HCT116 (cell line): ENCODE data around the gene FAM83G. TPM values are rescaled to one million over a fixed set of nuclear protein-coding genes. Genes with fewer than 3 reads are reported as not detected.

Source experiments
- ATAC-seq: fragments of 200-7000 bp; cut with Tn5 transposase; 2 replicates; pipeline ENCODE4 v1.9.1; 2020; ENCODE audit warnings: mild to moderate bottlenecking, moderate library complexity
- BruUV-seq: library from RNA; stranded (reverse); fragments of 400-500 nt; replicated peaks from 2 replicates; lab custom pipeline; 2021; lab: Mats Ljungman, UMichigan
- CTCF ChIA-PET: fragments of 300-600 bp; sonication (Branson Sonifier 250); formaldehyde crosslinking; loops from one replicate; lab custom pipeline; 2021; ENCODE audit warnings: antibody characterized with exemption; lab: Charles Lee
- POLR2A ChIA-PET: fragments of 300-600, 350-600 bp; sonication (Branson Sonifier 250); formaldehyde crosslinking; loops from one replicate; lab custom pipeline; 2021; ENCODE audit warnings: antibody characterized with exemption; lab: Charles Lee
- RAD21 ChIA-PET, 2 experiments: fragments of 300-600 bp; sonication (Branson Sonifier 250); formaldehyde crosslinking; loops; one replicate each; lab custom pipeline; 2023; ENCODE audit warnings: low total read pairs in 2 of 2; ENCODE audit not compliant: uncharacterized antibody in 2 of 2, unreplicated experiment in 2 of 2, low non-redundant PET in 1 of 2; lab: Charles Lee
- DNase-seq: peaks from one replicate; pipeline ENCODE4 v3.0.0-alpha.2; 2010; ENCODE audit warnings: low read depth, low spot score
- H2AFZ ChIP-seq: fragments of 200-600 bp; shearing (Covaris generic), sonication (generic); 2 replicates; pipeline ENCODE4 v1.6.1; 2017; ENCODE audit warnings: low read depth, mixed run types, mixed read lengths, antibody characterized with exemption, low read length; ENCODE audit not compliant: poor library complexity, severe bottlenecking
- H3K27ac ChIP-seq: 2 replicates; pipeline ENCODE4 v1.5.1; 2012; ENCODE audit warnings: low read depth, low read length
- H3K27me3 ChIP-seq: fragments of 200-600 bp; sonication (generic); 2 replicates; pipeline ENCODE4 v1.6.1; 2016; ENCODE audit warnings: mixed run types, low read length, mixed read lengths; ENCODE audit not compliant: insufficient read depth
- H3K36me3 ChIP-seq, 2 experiments: fragments of 200-500 bp in 1 of 2; fragments of 200-600 bp in 1 of 2; sonication (Bioruptor generic) in 1 of 2; sonication (generic) in 1 of 2; 2 replicates each; pipeline versions ENCODE4 v1.5.1 to v1.6.1; 2014 to 2016; ENCODE audit warnings: low read length in 2 of 2, inconsistent platforms in 1 of 2, mixed read lengths in 1 of 2, mixed run types in 1 of 2; ENCODE audit not compliant: insufficient read depth in 2 of 2, control insufficient read depth in 1 of 2
- H3K4me1 ChIP-seq, 2 experiments: fragments of 200-600 bp in 1 of 2; sonication (generic) in 1 of 2; 2 replicates each; pipeline versions ENCODE4 v1.5.1 to v1.6.1; 2012 to 2017; ENCODE audit warnings: low read length in 2 of 2, inconsistent platforms in 1 of 2, mild to moderate bottlenecking in 1 of 2, mixed read lengths in 1 of 2, mixed run types in 1 of 2, moderate library complexity in 1 of 2; ENCODE audit not compliant: insufficient read depth in 2 of 2, control insufficient read depth in 1 of 2
- H3K4me2 ChIP-seq: fragments of 200-600 bp; sonication (generic); 2 replicates; pipeline ENCODE4 v1.6.1; 2017; ENCODE audit warnings: mixed run types, low read length, mixed read lengths
- H3K4me3 ChIP-seq, 2 experiments: fragments of 200-600 bp in 1 of 2; sonication (generic) in 1 of 2; replicated peaks in 1 of 2; 2 replicates each; pipeline ENCODE4 v1.5.1; 2011 to 2016; ENCODE audit warnings: low read length in 2 of 2, control low read depth in 1 of 2, low read depth in 1 of 2, mild to moderate bottlenecking in 1 of 2, mixed read lengths in 1 of 2, mixed run types in 1 of 2
- H3K79me2 ChIP-seq: fragments of 200-600 bp; sonication (generic); 2 replicates; pipeline ENCODE4 v1.6.1; 2017; ENCODE audit warnings: mild to moderate bottlenecking, mixed run types, low read length, moderate library complexity, mixed read lengths; ENCODE audit not compliant: insufficient read depth
- H3K9ac ChIP-seq: fragments of 200-600 bp; sonication (generic); 2 replicates; pipeline ENCODE4 v1.6.1; 2016; ENCODE audit warnings: low read length, mixed read lengths
- H3K9me2 ChIP-seq: fragments of 200-600 bp; sonication (generic), shearing (Covaris generic); 2 replicates; pipeline ENCODE4 v1.6.1; 2017; ENCODE audit warnings: mixed run types, mild to moderate bottlenecking, moderate library complexity; ENCODE audit not compliant: insufficient read depth
- H3K9me3 ChIP-seq, 2 experiments: fragments of 200-500 bp in 1 of 2; fragments of 200-600 bp in 1 of 2; sonication (Bioruptor generic) in 1 of 2; sonication (generic) in 1 of 2; 2 replicates each; pipeline ENCODE4 v1.6.1; 2014 to 2017; ENCODE audit warnings: low read length in 2 of 2, mixed read lengths in 2 of 2, inconsistent platforms in 1 of 2, low read depth in 1 of 2, mild to moderate bottlenecking in 1 of 2, mixed run types in 1 of 2, moderate library complexity in 1 of 2; ENCODE audit not compliant: control insufficient read depth in 1 of 2, insufficient read depth in 1 of 2
- H4K20me1 ChIP-seq: fragments of 200-600 bp; sonication (generic), shearing (Covaris generic); 2 replicates; pipeline ENCODE4 v1.6.1; 2017; ENCODE audit warnings: mixed run types, mild to moderate bottlenecking, moderate library complexity; ENCODE audit not compliant: insufficient read depth
- ATF3 ChIP-seq: IDR thresholded peaks from 2 replicates; pipeline ENCODE4 v1.6.1; 2012
- CBX3 ChIP-seq: IDR thresholded peaks from 2 replicates; pipeline ENCODE4 v1.6.1; 2012; ENCODE audit warnings: low read depth
- CTCF ChIP-seq, 3 experiments: fragments of 200-600 bp in 1 of 3; sonication (generic) in 1 of 3; IDR thresholded peaks in 2 of 3; conservative IDR thresholded peaks in 1 of 3; 2 replicates each; pipeline ENCODE4 v1.5.1; 2012 to 2017; ENCODE audit warnings: low read depth in 2 of 3, low read length in 2 of 3, antibody characterized with exemption in 1 of 3, borderline replicate concordance in 1 of 3, control low read depth in 1 of 3, mild to moderate bottlenecking in 1 of 3, mixed read lengths in 1 of 3, mixed run types in 1 of 3, moderate library complexity in 1 of 3; ENCODE audit not compliant: insufficient read depth in 1 of 3
- ELF1 ChIP-seq: IDR thresholded peaks from 2 replicates; pipeline ENCODE4 v1.6.1; 2012; ENCODE audit warnings: low read depth, borderline replicate concordance
- EZH2 ChIP-seq: fragments of 200-600 bp; sonication (generic); IDR thresholded peaks from 2 replicates; pipeline ENCODE4 v1.6.1; 2017; ENCODE audit warnings: antibody characterized with exemption, mixed run types
- FOSL1 ChIP-seq: IDR thresholded peaks from 2 replicates; pipeline ENCODE4 v1.6.1; 2012; ENCODE audit warnings: low read depth
- JUND ChIP-seq: IDR thresholded peaks from 2 replicates; pipeline ENCODE4 v1.6.1; 2012
- POLR2A ChIP-seq: IDR thresholded peaks from 2 replicates; pipeline ENCODE4 v1.7.0; 2011; ENCODE audit warnings: borderline replicate concordance; ENCODE audit not compliant: insufficient read depth, insufficient read length; ENCODE audit errors: extremely low read depth
- RAD21 ChIP-seq: IDR thresholded peaks from 2 replicates; pipeline ENCODE4 v1.6.1; 2012; ENCODE audit warnings: low read depth, mild to moderate bottlenecking
- SIN3A ChIP-seq: IDR thresholded peaks from 2 replicates; pipeline ENCODE4 v1.6.1; 2012; ENCODE audit warnings: low read depth
- SP1 ChIP-seq: IDR thresholded peaks from 2 replicates; pipeline ENCODE4 v1.6.1; 2012; ENCODE audit warnings: low read depth
- SRF ChIP-seq: IDR thresholded peaks from 2 replicates; pipeline ENCODE4 v1.6.1; 2012; ENCODE audit warnings: low read depth
- TCF7L2 ChIP-seq: IDR thresholded peaks from 2 replicates; pipeline ENCODE4 v1.7.0; 2011; ENCODE audit warnings: borderline replicate concordance, inconsistent platforms; ENCODE audit not compliant: insufficient read depth, insufficient read length; ENCODE audit errors: extremely low read depth
- YY1 ChIP-seq: IDR thresholded peaks from 2 replicates; pipeline ENCODE4 v1.6.1; 2011; ENCODE audit warnings: low read length, low read depth, moderate library complexity, mild to moderate bottlenecking; ENCODE audit not compliant: insufficient replicate concordance; ENCODE audit errors: extremely low read depth
- ZNF274 ChIP-seq: fragments of 200-500 bp; sonication (Bioruptor generic); IDR thresholded peaks from 2 replicates; pipeline ENCODE4 v1.6.1; 2014; ENCODE audit warnings: mild to moderate bottlenecking, low read depth, low read length, inconsistent platforms
- intact Hi-C: fragments of 100-400 bp; cut with micrococcal nuclease; formaldehyde crosslinking; loops from 2 replicates; pipeline ENCODE4 v1.10.0; 2022
- total RNA-seq: library from RNA; stranded (reverse); gene quantifications from one replicate; pipeline ENCODE4 v1.2.1, GENCODE V29; 2021; ENCODE audit not compliant: unreplicated experiment
- TF ChIP-seq, protein P1 (sequence below): IDR thresholded peaks from 2 replicates; pipeline ENCODE4 v1.6.1; 2012
- TF ChIP-seq, protein P2 (sequence below): IDR thresholded peaks from 2 replicates; pipeline ENCODE4 v1.6.1; 2012; ENCODE audit warnings: low read depth

The FAM83G gene
- total RNA-seq, 1 experiment from 2014 or later, result 33.9 TPM

DNA sequence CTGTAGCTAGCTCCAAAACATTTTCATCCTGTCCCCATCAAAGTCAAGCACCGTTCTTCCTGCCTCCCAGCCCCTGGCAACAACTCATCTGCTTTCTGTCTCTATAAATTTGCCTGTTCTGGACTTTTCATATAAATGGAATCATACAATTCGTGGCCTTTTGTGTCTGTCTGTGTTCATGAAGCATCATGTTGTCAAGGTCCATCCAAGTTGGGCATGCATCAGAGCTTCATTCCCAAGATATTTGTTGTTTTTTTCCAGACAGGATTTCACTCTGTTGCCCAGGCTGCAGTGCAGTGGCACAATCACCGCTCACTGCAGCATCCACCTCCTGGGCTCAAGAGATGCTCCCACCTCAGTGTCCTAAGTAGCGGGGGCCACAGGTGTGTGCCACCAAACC, 46.7 kb downstream of the FAM83G start:
- TF ChIP-seq SRF, result no peak
- TF ChIP-seq EZH2, result no peak
- no peak for TF ChIP-seq SP1
- ChIA-PET RAD21 (no interaction called here), POLR2A (no interaction called here), CTCF (no interaction called here)
- Histone ChIP-seq H3K36me3 (no peaks in the 10 kb centered on the region), H4K20me1 (no peaks in the 10 kb centered on the region), H3K9me2 (no peaks in the 10 kb centered on the region), H3K79me2 (no peaks in the 10 kb centered on the region), H3K9me3 (no peaks in the 10 kb centered on the region), H2AFZ (no peak overlapping the region), H3K4me2 (no peak overlapping the region), H3K27me3 (no peaks in the 10 kb centered on the region), H3K9ac (no peak overlapping the region), H3K4me3 (no peak overlapping the region), H3K27ac (no peak overlapping the region), H3K4me1 (peaks cover 0 to 11% of the 10 kb centered on the region in 2 experiments; a peak in 2 of 4 replicates)
- no peak for DNase-seq
- no TSS peak for BruUV-seq
- no peak for ATAC-seq
- intact Hi-C loops, result no loop called here

GRCh38 chr17:18956581-18956980, 48.0 kb downstream of the FAM83G start:
- no peak overlapping the region for H3K9ac ChIP-seq
- no peaks in the 10 kb centered on the region for H3K79me2 ChIP-seq
- DNase-seq (no peak), ATAC-seq (no peak)
- intact Hi-C loops, result no loop called here
- no peak for TF ChIP-seq FOSL1
- no peak for TF ChIP-seq YY1
- TF ChIP-seq JUND, result no peak
- no peak for TF ChIP-seq ATF3
- TF ChIP-seq ZNF274, result no peak
- TF ChIP-seq RAD21, result no peak
- TF ChIP-seq POLR2A, result no peak
- TF ChIP-seq SP1, result no peak
- TF ChIP-seq, protein P1, sequence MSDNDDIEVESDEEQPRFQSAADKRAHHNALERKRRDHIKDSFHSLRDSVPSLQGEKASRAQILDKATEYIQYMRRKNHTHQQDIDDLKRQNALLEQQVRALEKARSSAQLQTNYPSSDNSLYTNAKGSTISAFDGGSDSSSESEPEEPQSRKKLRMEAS, result no peak
- no peak for TF ChIP-seq TCF7L2
- TF ChIP-seq CTCF (IDR thresholded peaks at IDR 0.05 in 2 of 3, conservative IDR thresholded peaks at IDR 0.05 in 1 of 3; ENCODE audit: borderline replicate concordance in 1 of 3, insufficient read depth in 1 of 3, low read depth in 2 of 3, low read length in 2 of 3), result no peak
- no peak for TF ChIP-seq CBX3
- TF ChIP-seq ELF1, result no peak
- no peak for TF ChIP-seq SIN3A
- TF ChIP-seq, protein P2, sequence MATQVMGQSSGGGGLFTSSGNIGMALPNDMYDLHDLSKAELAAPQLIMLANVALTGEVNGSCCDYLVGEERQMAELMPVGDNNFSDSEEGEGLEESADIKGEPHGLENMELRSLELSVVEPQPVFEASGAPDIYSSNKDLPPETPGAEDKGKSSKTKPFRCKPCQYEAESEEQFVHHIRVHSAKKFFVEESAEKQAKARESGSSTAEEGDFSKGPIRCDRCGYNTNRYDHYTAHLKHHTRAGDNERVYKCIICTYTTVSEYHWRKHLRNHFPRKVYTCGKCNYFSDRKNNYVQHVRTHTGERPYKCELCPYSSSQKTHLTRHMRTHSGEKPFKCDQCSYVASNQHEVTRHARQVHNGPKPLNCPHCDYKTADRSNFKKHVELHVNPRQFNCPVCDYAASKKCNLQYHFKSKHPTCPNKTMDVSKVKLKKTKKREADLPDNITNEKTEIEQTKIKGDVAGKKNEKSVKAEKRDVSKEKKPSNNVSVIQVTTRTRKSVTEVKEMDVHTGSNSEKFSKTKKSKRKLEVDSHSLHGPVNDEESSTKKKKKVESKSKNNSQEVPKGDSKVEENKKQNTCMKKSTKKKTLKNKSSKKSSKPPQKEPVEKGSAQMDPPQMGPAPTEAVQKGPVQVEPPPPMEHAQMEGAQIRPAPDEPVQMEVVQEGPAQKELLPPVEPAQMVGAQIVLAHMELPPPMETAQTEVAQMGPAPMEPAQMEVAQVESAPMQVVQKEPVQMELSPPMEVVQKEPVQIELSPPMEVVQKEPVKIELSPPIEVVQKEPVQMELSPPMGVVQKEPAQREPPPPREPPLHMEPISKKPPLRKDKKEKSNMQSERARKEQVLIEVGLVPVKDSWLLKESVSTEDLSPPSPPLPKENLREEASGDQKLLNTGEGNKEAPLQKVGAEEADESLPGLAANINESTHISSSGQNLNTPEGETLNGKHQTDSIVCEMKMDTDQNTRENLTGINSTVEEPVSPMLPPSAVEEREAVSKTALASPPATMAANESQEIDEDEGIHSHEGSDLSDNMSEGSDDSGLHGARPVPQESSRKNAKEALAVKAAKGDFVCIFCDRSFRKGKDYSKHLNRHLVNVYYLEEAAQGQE, result no peak
- no peaks in the 10 kb centered on the region for H4K20me1 ChIP-seq
- no peaks in the 10 kb centered on the region for H3K27me3 ChIP-seq
- no TSS peak for BruUV-seq
- H3K27ac ChIP-seq, result no peak overlapping the region
- H3K4me2 ChIP-seq, result no peak overlapping the region
- ChIA-PET CTCF (no interaction called here), POLR2A (no interaction called here), RAD21 (interaction anchor here in 1 of 2 experiments (0.6 kb wide), 1 partner anchor 60 kb away, joined by 3 read pairs; no protein-coding TSS in a partner anchor)
- H3K9me2 ChIP-seq, result no peaks in the 10 kb centered on the region
- H3K4me3 ChIP-seq, result no peak overlapping the region
- no peak overlapping the region for H2AFZ ChIP-seq
- no peaks in the 10 kb centered on the region for H3K9me3 ChIP-seq
- H3K4me1 ChIP-seq, result no peaks in the 10 kb centered on the region
- no peaks in the 10 kb centered on the region for H3K36me3 ChIP-seq
